Neural cell (in vitro differentiated cells): ENCODE data around the gene TPM2. TPM values are rescaled to one million over a fixed set of nuclear protein-coding genes. Genes with fewer than 3 reads are reported as not detected.

ENCODE experiments used
- H2AFZ ChIP-seq: fragments of 200-600, 300-800 bp; sonication (generic), shearing (Covaris generic); 2 replicates; pipeline ENCODE4 v1.6.0; 2014; ENCODE audit warnings: low read depth, mild to moderate bottlenecking, antibody characterized with exemption, low read length, moderate library complexity
- H3F3A ChIP-seq: fragments of 200-600 bp; shearing (Covaris generic); 2 replicates; pipeline ENCODE4 v1.6.1; 2016; ENCODE audit warnings: mild to moderate bottlenecking, moderate library complexity, mixed read lengths, antibody characterized with exemption, low read length; ENCODE audit not compliant: insufficient read depth, poor library complexity, severe bottlenecking
- H3K27ac ChIP-seq: fragments of 200-600, 300-800 bp; sonication (generic), shearing (Covaris generic); 2 replicates; pipeline ENCODE4 v1.5.1; 2014; ENCODE audit warnings: mild to moderate bottlenecking, low read length, moderate library complexity
- H3K27me3 ChIP-seq: fragments of 300-800, 200-600 bp; sonication (generic), shearing (Covaris generic); 2 replicates; pipeline ENCODE4 v1.6.0; 2014; ENCODE audit warnings: mild to moderate bottlenecking, low read depth, low read length, moderate library complexity; ENCODE audit not compliant: insufficient read depth
- H3K36me3 ChIP-seq: fragments of 300-800, 200-600 bp; sonication (generic), shearing (Covaris generic); 2 replicates; pipeline ENCODE4 v1.5.1; 2014; ENCODE audit warnings: mild to moderate bottlenecking, antibody characterized with exemption, low read length, moderate library complexity; ENCODE audit not compliant: insufficient read depth
- H3K4me2 ChIP-seq: fragments of 300-800, 200-600 bp; sonication (generic), shearing (Covaris generic); 2 replicates; pipeline ENCODE4 v1.6.0; 2014; ENCODE audit warnings: mild to moderate bottlenecking, low read length
- H3K4me3 ChIP-seq: fragments of 300-800, 200-600 bp; sonication (generic), shearing (Covaris generic); 2 replicates; pipeline ENCODE4 v1.5.1; 2014; ENCODE audit warnings: mild to moderate bottlenecking, low read length, moderate library complexity
- H3K79me2 ChIP-seq: fragments of 200-600 bp; shearing (Covaris generic); replicated peaks from 2 replicates; pipeline ENCODE4 v1.6.0; 2014; ENCODE audit warnings: mild to moderate bottlenecking, low read length, moderate library complexity; ENCODE audit not compliant: insufficient read depth
- H3K9ac ChIP-seq: fragments of 300-800, 200-600 bp; sonication (generic), shearing (Covaris generic); 2 replicates; pipeline ENCODE4 v1.6.1; 2016; ENCODE audit warnings: mild to moderate bottlenecking, low read length, mixed read lengths
- H3K9me2 ChIP-seq: fragments of 200-600 bp; shearing (Covaris generic); 2 replicates; pipeline ENCODE4 v1.6.1; 2016; ENCODE audit warnings: mild to moderate bottlenecking, low read length, mixed read lengths; ENCODE audit not compliant: insufficient read depth
- H3K9me3 ChIP-seq: fragments of 200-600, 300-800 bp; sonication (generic), shearing (Covaris generic); 2 replicates; pipeline ENCODE4 v1.6.1; 2016; ENCODE audit warnings: mild to moderate bottlenecking, mixed run types, low read length, moderate library complexity, mixed read lengths
- H4K20me1 ChIP-seq: fragments of 200-600 bp; shearing (Covaris generic); 2 replicates; pipeline ENCODE4 v1.6.1; 2016; ENCODE audit warnings: mild to moderate bottlenecking, mixed run types; ENCODE audit not compliant: insufficient read depth
- CTCF ChIP-seq: fragments of 450-650 bp; IDR thresholded peaks from 2 replicates; pipeline ENCODE4 v1.5.1; 2014; ENCODE audit warnings: antibody characterized with exemption, mild to moderate bottlenecking, moderate library complexity; ENCODE audit not compliant: poor library complexity, severe bottlenecking
- EP300 ChIP-seq: fragments of 450-650 bp; conservative IDR thresholded peaks from 2 replicates; pipeline ENCODE4 v1.6.1; 2014; ENCODE audit warnings: antibody characterized with exemption, mild to moderate bottlenecking, moderate library complexity; ENCODE audit not compliant: poor library complexity, severe bottlenecking
- EZH2 ChIP-seq: fragments of 200-600, 300-800 bp; shearing (Covaris generic), sonication (generic); IDR thresholded peaks from 2 replicates; pipeline ENCODE4 v1.6.1; 2014; ENCODE audit warnings: antibody characterized with exemption, low read length, borderline replicate concordance, mild to moderate bottlenecking; ENCODE audit not compliant: insufficient read depth, poor library complexity, severe bottlenecking
- MXI1 ChIP-seq: fragments of 450-650 bp; conservative IDR thresholded peaks from 2 replicates; pipeline ENCODE4 v1.6.1; 2014; ENCODE audit warnings: antibody characterized with exemption, mild to moderate bottlenecking; ENCODE audit not compliant: poor library complexity, severe bottlenecking
- POLR2AphosphoS5 ChIP-seq: IDR thresholded peaks from 2 replicates; pipeline ENCODE4 v1.6.1; 2012
- RAD21 ChIP-seq: fragments of 450-650 bp; conservative IDR thresholded peaks from 2 replicates; pipeline ENCODE4 v1.6.1; 2014; ENCODE audit warnings: antibody characterized with exemption, mild to moderate bottlenecking, moderate library complexity
- REST ChIP-seq: IDR thresholded peaks from 2 replicates; pipeline ENCODE4 v1.6.1; 2012; ENCODE audit warnings: borderline replicate concordance
- SMC3 ChIP-seq: fragments of 450-650 bp; conservative IDR thresholded peaks from 2 replicates; pipeline ENCODE4 v1.6.1; 2014; ENCODE audit warnings: antibody characterized with exemption, mild to moderate bottlenecking, moderate library complexity; ENCODE audit not compliant: poor library complexity
- TAF1 ChIP-seq: IDR thresholded peaks from 2 replicates; pipeline ENCODE4 v1.6.1; 2012; ENCODE audit warnings: low read depth
- polyA plus RNA-seq: library from polyadenylated mRNA; depleted of rRNA; stranded (reverse); fragments of >200 nt; gene quantifications from 2 replicates; pipeline ENCODE4 v1.2.3, GENCODE V29; 2014

TPM2 gene
- polyA plus RNA-seq, 1 donor from 2014 or later = not detected

- TF ChIP-seq TAF1 (no peak), SMC3 (no peak), REST (no peak), EZH2 (no peak), CTCF (no peak), MXI1 (no peak), RAD21 (no peak), EP300 (no peak), POLR2AphosphoS5 (no peak)
- no peak overlapping the region for H3K9ac ChIP-seq
- no peak overlapping the region for H3K4me3 ChIP-seq
- no peak overlapping the region for H3K4me2 ChIP-seq
- H3K36me3 ChIP-seq = no peaks in the 10 kb centered on the region
- H3F3A ChIP-seq = no peaks in the 10 kb centered on the region
- no peaks in the 10 kb centered on the region for H3K79me2 ChIP-seq
- H3K27me3 ChIP-seq = no peaks in the 10 kb centered on the region
- no peaks in the 10 kb centered on the region for H3K9me2 ChIP-seq
- no peaks in the 10 kb centered on the region for H3K9me3 ChIP-seq
- no peak overlapping the region for H3K27ac ChIP-seq
- H2AFZ ChIP-seq = no peak overlapping the region
- no peaks in the 10 kb centered on the region for H4K20me1 ChIP-seq
Observed at GRCh38 chr9:35702696-35703095, 13.0 kb upstream of the TPM2 start.

GRCh38 chr9:35700942-35701341 lies 11.2 kb upstream of the TPM2 start:
- no peaks in the 10 kb centered on the region for H3K79me2 ChIP-seq
- H2AFZ ChIP-seq = no peak overlapping the region
- H3K4me3 ChIP-seq = no peak overlapping the region
- no peaks in the 10 kb centered on the region for H3K27me3 ChIP-seq
- no peaks in the 10 kb centered on the region for H3K9me2 ChIP-seq
- no peaks in the 10 kb centered on the region for H3K9me3 ChIP-seq
- H3K36me3 ChIP-seq = no peaks in the 10 kb centered on the region
- no peaks in the 10 kb centered on the region for H4K20me1 ChIP-seq
- no peak for TF ChIP-seq POLR2AphosphoS5
- no peak for TF ChIP-seq MXI1
- no peak for TF ChIP-seq EZH2
- TF ChIP-seq RAD21 = no peak
- no peak for TF ChIP-seq SMC3
- TF ChIP-seq REST = no peak
- no peak for TF ChIP-seq CTCF
- TF ChIP-seq EP300 = no peak
- no peak for TF ChIP-seq TAF1
- no peak overlapping the region for H3K9ac ChIP-seq
- H3K4me2 ChIP-seq = no peak overlapping the region
- no peak overlapping the region for H3K27ac ChIP-seq
- H3F3A ChIP-seq = no peaks in the 10 kb centered on the region
